ENCODE results near the gene TTL. TPM values are rescaled to one million over a fixed set of nuclear protein-coding genes. Genes with fewer than 3 reads are reported as not detected.
"Not testable (repeated sequence)": the region's sequence is repeated elsewhere in the genome, so short reads cannot be mapped to it uniquely, and the experiment has no call there.

TTL gene
- total RNA-seq, 2 donors from 2014 or later = 30.9 to 35.9 TPM

DNA sequence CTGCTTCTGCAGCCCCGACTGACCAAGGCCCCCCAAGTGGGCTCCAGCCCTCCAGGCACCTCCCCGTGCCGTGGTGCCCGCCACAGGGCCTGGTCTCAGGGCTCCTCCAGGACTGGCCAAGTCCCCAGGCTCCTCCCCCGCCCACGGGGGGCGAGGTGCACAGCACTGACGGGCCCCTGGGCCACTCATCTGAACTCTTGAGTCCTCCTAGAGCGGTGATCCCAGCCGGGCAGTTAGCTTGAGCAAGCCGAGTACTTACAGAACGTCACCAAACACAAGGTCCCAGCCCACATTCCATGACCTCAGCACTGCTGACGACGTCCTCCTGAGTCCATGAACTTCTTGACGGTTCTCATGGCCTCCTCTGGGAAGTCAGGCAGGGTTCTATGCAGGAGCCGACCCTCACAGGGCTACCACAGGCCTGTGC, 44.5 kb upstream of the TTL start:
- not testable (repeated sequence) for H3K9me3 ChIP-seq; H3K27me3 ChIP-seq (replicated peaks; ENCODE audit: insufficient read depth); H3K27ac ChIP-seq; H3K4me1 ChIP-seq (ENCODE audit: control insufficient read depth in 1 of 2, low read depth in 2 of 2); DNase-seq (ENCODE audit: low spot score); ATAC-seq (ENCODE audit: insufficient number of reproducible peaks, low FRiP score, low read depth); H3K4me3 ChIP-seq; H3K36me3 ChIP-seq

DNA sequence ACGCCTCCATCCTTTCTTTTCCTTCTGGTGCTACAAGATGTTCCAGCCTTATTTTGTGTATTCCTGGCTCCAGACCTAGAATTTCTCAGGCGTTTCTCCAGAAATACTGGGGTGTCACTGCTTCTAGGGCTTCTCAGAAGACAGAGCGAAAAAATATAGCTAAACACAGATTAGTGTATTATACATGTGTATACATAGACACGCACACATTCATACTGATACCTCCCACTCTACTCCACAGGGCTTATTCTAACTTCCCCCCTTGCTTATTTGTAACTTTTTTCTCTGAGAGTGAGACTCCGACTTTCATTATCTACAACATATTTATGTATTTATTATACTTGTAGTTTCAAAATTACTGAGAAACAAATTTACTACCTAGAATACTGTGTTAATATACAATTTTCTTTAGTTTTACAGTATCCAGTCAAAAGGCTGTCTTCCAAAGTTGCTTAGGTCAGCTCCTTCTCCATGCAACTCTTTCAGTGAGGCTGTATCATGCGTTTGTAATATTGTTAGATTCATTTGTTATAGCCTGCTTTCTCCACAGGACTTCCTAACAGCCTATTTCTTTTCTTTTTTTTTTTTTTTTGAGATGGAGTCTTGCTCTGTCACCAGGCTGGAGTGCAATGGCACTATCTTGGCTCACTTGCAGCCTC, 43.2 kb upstream of the TTL start:
- not testable (repeated sequence) for H3K9me3 ChIP-seq; H3K27ac ChIP-seq; H3K27me3 ChIP-seq (replicated peaks; ENCODE audit: insufficient read depth); H3K36me3 ChIP-seq; DNase-seq (ENCODE audit: low spot score); H3K4me3 ChIP-seq; ATAC-seq (ENCODE audit: insufficient number of reproducible peaks, low FRiP score, low read depth); H3K4me1 ChIP-seq (ENCODE audit: control insufficient read depth in 1 of 2, low read depth in 2 of 2)

GRCh38 chr2:112444256-112444655, 37.7 kb upstream of the TTL start:
- H3K27ac ChIP-seq; H3K9me3 ChIP-seq; ATAC-seq (ENCODE audit: insufficient number of reproducible peaks, low FRiP score, low read depth); H3K4me3 ChIP-seq; H3K36me3 ChIP-seq; DNase-seq (ENCODE audit: low spot score); H3K4me1 ChIP-seq (ENCODE audit: control insufficient read depth in 1 of 2, low read depth in 2 of 2); H3K27me3 ChIP-seq (replicated peaks; ENCODE audit: insufficient read depth): not testable (repeated sequence)

DNA sequence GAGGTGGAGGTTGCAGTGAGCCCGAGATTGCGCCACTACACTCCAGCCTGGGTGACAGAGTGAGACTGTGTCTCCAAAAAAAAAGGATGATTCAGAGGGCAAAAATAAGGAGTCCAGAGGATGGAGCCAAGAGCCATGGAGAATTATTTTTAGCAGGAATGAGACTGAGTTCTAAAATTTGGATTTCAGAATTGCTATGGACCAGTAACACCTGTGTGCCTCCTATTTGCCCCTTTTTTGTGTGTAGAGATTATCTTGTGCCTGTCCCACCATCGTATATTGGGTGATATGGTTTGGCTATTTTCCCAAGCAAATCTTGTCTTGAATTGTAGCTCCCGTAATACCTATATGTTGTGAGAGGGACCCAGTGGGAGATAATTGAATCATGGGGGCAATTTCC, 32.1 kb upstream of the TTL start:
- H3K9me3 ChIP-seq = peaks cover 4% of the 10 kb centered on the region
- ATAC-seq (ENCODE audit: insufficient number of reproducible peaks, low FRiP score, low read depth) (no peak), DNase-seq (ENCODE audit: low spot score) (no peak)

GRCh38 chr2:112451317-112451716, 30.6 kb upstream of the TTL start:
- H3K27ac ChIP-seq = no peak overlapping the region
- no peak for ATAC-seq (ENCODE audit: insufficient number of reproducible peaks, low FRiP score, low read depth)
- no peaks in the 10 kb centered on the region for H3K27me3 ChIP-seq (replicated peaks; ENCODE audit: insufficient read depth)
- no peak for TF ChIP-seq CTCF (IDR thresholded peaks at IDR 0.05)
- no peak for DNase-seq (ENCODE audit: low spot score)
- H3K36me3 ChIP-seq = no peaks in the 10 kb centered on the region
- H3K4me1 ChIP-seq (ENCODE audit: control insufficient read depth in 1 of 2, low read depth in 2 of 2) = no peaks in the 10 kb centered on the region
- H3K9me3 ChIP-seq = peaks cover 4% of the 10 kb centered on the region
- no peak overlapping the region for H3K4me3 ChIP-seq

More for the DNA sequence above, 32.1 kb upstream of the TTL start:
- TF ChIP-seq CTCF (IDR thresholded peaks at IDR 0.05) = no peak
- H3K4me3 ChIP-seq = no peak overlapping the region
- no peaks in the 10 kb centered on the region for H3K36me3 ChIP-seq
- no peaks in the 10 kb centered on the region for H3K27me3 ChIP-seq (replicated peaks; ENCODE audit: insufficient read depth)
- no peaks in the 10 kb centered on the region for H3K4me1 ChIP-seq (ENCODE audit: control insufficient read depth in 1 of 2, low read depth in 2 of 2)
- no peak overlapping the region for H3K27ac ChIP-seq

- no peak for ATAC-seq (ENCODE audit: insufficient number of reproducible peaks, low FRiP score, low read depth)
- no peaks in the 10 kb centered on the region for H3K36me3 ChIP-seq
Observed at GRCh38 chr2:112454586-112454985, 27.4 kb upstream of the TTL start.

More at GRCh38 chr2:112454586-112454985, 27.4 kb upstream of the TTL start:
- no peaks in the 10 kb centered on the region for H3K27me3 ChIP-seq (replicated peaks; ENCODE audit: insufficient read depth)
- TF ChIP-seq CTCF (IDR thresholded peaks at IDR 0.05) = no peak
- H3K4me3 ChIP-seq = no peak overlapping the region
- no peak overlapping the region for H3K27ac ChIP-seq
- peaks cover 4% of the 10 kb centered on the region for H3K9me3 ChIP-seq
- H3K4me1 ChIP-seq (ENCODE audit: control insufficient read depth in 1 of 2, low read depth in 2 of 2) = no peaks in the 10 kb centered on the region
- no peak for DNase-seq (ENCODE audit: low spot score)

Data from thoracic aorta (tissue), 2 donors.